Activated B cell treated with CpG ODN at 0.5 μM for 24 hours (primary cell): ENCODE data around the gene COL18A1. TPM values are rescaled to one million over a fixed set of nuclear protein-coding genes. Genes with fewer than 3 reads are reported as not detected.
"Not testable (repeated sequence)": the region's sequence is repeated elsewhere in the genome, so short reads cannot be mapped to it uniquely, and the experiment has no call there.

Source experiments
- ATAC-seq: fragments of 200-7000 bp; cut with Tn5 transposase; one replicate; pipeline ENCODE4 v1.10.0; 2021; ENCODE audit warnings: low read depth, mild to moderate bottlenecking, moderate library complexity
- CTCF ChIA-PET: fragments of 350-600 bp; sonication (Branson Sonifier 250); formaldehyde crosslinking; loops from one replicate; lab custom pipeline; 2021; ENCODE audit warnings: antibody characterized with exemption; lab: Charles Lee
- POLR2A ChIA-PET: fragments of 350-600 bp; sonication (Branson Sonifier 250); formaldehyde crosslinking; loops from one replicate; lab custom pipeline; 2021; ENCODE audit warnings: antibody characterized with exemption; lab: Charles Lee
- DNase-seq: peaks from one replicate; pipeline ENCODE4 v3.0.0; 2022
- H3K27ac Mint-ChIP-seq: one replicate; pipeline ENCODE4 v1.8.0; 2020; ENCODE audit warnings: mixed read lengths
- H3K27me3 Mint-ChIP-seq: one replicate; pipeline ENCODE4 v1.8.0; 2021; ENCODE audit warnings: mixed read lengths
- H3K36me3 Mint-ChIP-seq: one replicate; pipeline ENCODE4 v1.8.0; 2021; ENCODE audit warnings: low read depth, mixed read lengths
- H3K4me1 Mint-ChIP-seq: one replicate; pipeline ENCODE4 v1.8.0; 2021; ENCODE audit warnings: mixed read lengths
- H3K4me3 Mint-ChIP-seq: one replicate; pipeline ENCODE4 v1.8.0; 2020; ENCODE audit warnings: mild to moderate bottlenecking, mixed read lengths
- H3K9me3 Mint-ChIP-seq: one replicate; pipeline ENCODE4 v1.8.0; 2020; ENCODE audit warnings: mixed read lengths
- CTCF ChIP-seq: fragments of 200-600 bp; IDR thresholded peaks from one replicate; pipeline ENCODE4 v1.8.0; 2022; ENCODE audit warnings: antibody characterized with exemption, mild to moderate bottlenecking
- intact Hi-C: fragments of 100-400 bp; cut with micrococcal nuclease; formaldehyde crosslinking; loops from one replicate; pipeline ENCODE4 v1.15.1; 2024
- total RNA-seq: library from RNA; stranded (reverse); gene quantifications from 2 replicates; pipeline ENCODE4 v1.2.3, GENCODE V29; 2022

Gene COL18A1
- total RNA-seq, 1 donor from 2014 or later, result 1.6 TPM

GRCh38 chr21:45529785-45530422, 124.9 kb downstream of the COL18A1 start:
- intact Hi-C loops, result no loop called here
- Mint-ChIP-seq H3K27me3 (no peaks in the 10 kb centered on the region), H3K4me1 (peaks cover 17% of the 10 kb centered on the region), H3K27ac (no peak overlapping the region), H3K9me3 (no peaks in the 10 kb centered on the region), H3K4me3 (no peak overlapping the region), H3K36me3 (peaks cover 16% of the 10 kb centered on the region)
- ATAC-seq (no peak), DNase-seq (no peak)
- no peak for TF ChIP-seq CTCF
- ChIA-PET CTCF (no interaction called here), POLR2A (no interaction called here)

- Mint-ChIP-seq H3K9me3 (no peaks in the 10 kb centered on the region), H3K4me3 (no peak overlapping the region), H3K27me3 (no peaks in the 10 kb centered on the region), H3K4me1 (peaks cover 17% of the 10 kb centered on the region), H3K36me3 (peaks cover 16% of the 10 kb centered on the region), H3K27ac (no peak overlapping the region)
- TF ChIP-seq CTCF, result no peak
- DNase-seq (no peak), ATAC-seq (no peak)
- intact Hi-C loops, result no loop called here
- CTCF ChIA-PET, result no interaction called here
- POLR2A ChIA-PET, result no interaction called here
Measured at GRCh38 chr21:45530423-45531113, 125.6 kb downstream of the COL18A1 start.

GRCh38 chr21:45531114-45531392, 126.1 kb downstream of the COL18A1 start:
- CTCF ChIA-PET, DNase-seq: not testable (repeated sequence)

GRCh38 chr21:45531393-45532215, 126.6 kb downstream of the COL18A1 start:
- ATAC-seq (no peak), DNase-seq (no peak)
- no peaks in the 10 kb centered on the region for H3K9me3 Mint-ChIP-seq
- H3K27ac Mint-ChIP-seq, result no peak overlapping the region
- POLR2A ChIA-PET, result no interaction called here
- H3K27me3 Mint-ChIP-seq, result no peaks in the 10 kb centered on the region
- peaks cover 15% of the 10 kb centered on the region for H3K36me3 Mint-ChIP-seq
- H3K4me1 Mint-ChIP-seq, result peaks cover 17% of the 10 kb centered on the region
- CTCF ChIA-PET, result no interaction called here
- intact Hi-C loops, result no loop called here
- TF ChIP-seq CTCF, result no peak
- no peak overlapping the region for H3K4me3 Mint-ChIP-seq

More at GRCh38 chr21:45531114-45531392, 126.1 kb downstream of the COL18A1 start:
- POLR2A ChIA-PET, intact Hi-C loops, H3K9me3 Mint-ChIP-seq, H3K4me3 Mint-ChIP-seq, ATAC-seq, H3K27ac Mint-ChIP-seq, H3K27me3 Mint-ChIP-seq: not testable (repeated sequence)
- Mint-ChIP-seq H3K4me1 (peaks cover 17% of the 10 kb centered on the region), H3K36me3 (peaks cover 16% of the 10 kb centered on the region)

GRCh38 chr21:45532826-45533360, 127.9 kb downstream of the COL18A1 start:
- Mint-ChIP-seq H3K4me3 (no peak overlapping the region), H3K27ac (peak overlapping the region; percentile 21), H3K4me1 (peaks cover 17% of the 10 kb centered on the region), H3K27me3 (no peaks in the 10 kb centered on the region), H3K36me3 (peaks cover 11% of the 10 kb centered on the region), H3K9me3 (no peaks in the 10 kb centered on the region)
- no peak for ATAC-seq
- no peak for TF ChIP-seq CTCF
- POLR2A ChIA-PET, result no interaction called here
- CTCF ChIA-PET, result no interaction called here
- no peak for DNase-seq
- intact Hi-C loops, result no loop called here
